GM12878 (cell line): Measurements from ENCODE around the gene PYGB. TPM values are rescaled to one million over a fixed set of nuclear protein-coding genes. Genes with fewer than 3 reads are reported as not detected.

ENCODE experiments used
- ATAC-seq: fragments of 200-7000 bp; cut with Tn5 transposase; 3 replicates; pipeline ENCODE4 v1.9.1; 2020; ENCODE audit warnings: mild to moderate bottlenecking, moderate library complexity
- BruUV-seq: library from RNA; stranded (reverse); fragments of 400-500 nt; replicated peaks from 2 replicates; lab custom pipeline; 2021; lab: Mats Ljungman, UMichigan
- CTCF ChIA-PET: fragments of 300-600 bp; sonication (Branson Sonifier 250); formaldehyde crosslinking; extraction: SDS; loops from one replicate; lab custom pipeline; 2021; ENCODE audit warnings: inconsistent platforms; lab: Yijun Ruan, JAX
- POLR2A ChIA-PET: fragments of 350-600 bp; formaldehyde crosslinking; extraction: SDS; loops from one replicate; lab custom pipeline; 2021; ENCODE audit warnings: inconsistent platforms; lab: Charles Lee
- RAD21 ChIA-PET: fragments of 300-600 bp; sonication (Branson Sonifier 250); formaldehyde crosslinking; loops from one replicate; lab custom pipeline; 2023; ENCODE audit warnings: antibody characterized with exemption; ENCODE audit not compliant: unreplicated experiment; lab: Charles Lee
- SMC1A ChIA-PET: fragments of 300-600 bp; sonication (Branson Sonifier 250); formaldehyde crosslinking; loops from one replicate; lab custom pipeline; 2023; ENCODE audit not compliant: unreplicated experiment, uncharacterized antibody; lab: Charles Lee
- DNase-seq: peaks from one replicate; pipeline ENCODE4 v3.0.0-alpha.2; 2011; ENCODE audit warnings: low read depth, low spot score
- FAIRE-seq: peaks from 3 replicates; lab custom pipeline; 2011; peaks lifted over from hg19 to GRCh38; lab: Jason Lieb, UNC
- H2AFZ ChIP-seq: 2 replicates; pipeline ENCODE4 v1.6.0; 2011; ENCODE audit warnings: low read depth, low read length, control low read depth; ENCODE audit not compliant: control insufficient read depth
- H3K27ac ChIP-seq: 2 replicates; pipeline ENCODE4 v1.5.1; 2011; ENCODE audit warnings: control low read depth; ENCODE audit not compliant: control insufficient read depth, insufficient read depth
- H3K27me3 ChIP-seq, 2 experiments: replicated peaks in 1 of 2; 2 replicates each; pipeline versions ENCODE4 v1.6.0 to v1.6.1; 2011; ENCODE audit warnings: low read length in 1 of 2; ENCODE audit not compliant: control insufficient read depth in 2 of 2, insufficient read depth in 2 of 2
- H3K36me3 ChIP-seq, 2 experiments: 2 replicates each; pipeline ENCODE4 v1.5.1; 2011; ENCODE audit warnings: low read length in 1 of 2; ENCODE audit not compliant: control insufficient read depth in 2 of 2, insufficient read depth in 2 of 2
- H3K4me1 ChIP-seq: 2 replicates; pipeline ENCODE4 v1.6.1; 2011; ENCODE audit warnings: mild to moderate bottlenecking, low read length, moderate library complexity, mixed read lengths; ENCODE audit not compliant: control insufficient read depth, insufficient read depth
- H3K4me2 ChIP-seq: 2 replicates; pipeline ENCODE4 v1.6.0; 2011; ENCODE audit warnings: control low read depth; ENCODE audit not compliant: control insufficient read depth, insufficient read depth
- H3K4me3 ChIP-seq: fragments of 200-600 bp; sonication (generic); 2 replicates; pipeline ENCODE4 v1.5.1; 2016
- H3K79me2 ChIP-seq: 2 replicates; pipeline ENCODE4 v1.6.0; 2011; ENCODE audit warnings: low read length; ENCODE audit not compliant: control insufficient read depth, insufficient read depth
- H3K9ac ChIP-seq: 2 replicates; pipeline ENCODE4 v1.8.0; 2011; ENCODE audit warnings: low read length, control low read depth, mixed read lengths; ENCODE audit not compliant: control insufficient read depth, insufficient read depth
- H3K9me3 ChIP-seq: replicated peaks from 3 replicates; pipeline ENCODE4 v1.5.1; 2011; ENCODE audit warnings: mild to moderate bottlenecking, low read length; ENCODE audit not compliant: control insufficient read depth, insufficient read depth
- H4K20me1 ChIP-seq: 2 replicates; pipeline ENCODE4 v1.6.0; 2011; ENCODE audit not compliant: control insufficient read depth, insufficient read depth
- ATF7 ChIP-seq: fragments of 450-650 bp; IDR thresholded peaks from 2 replicates; pipeline ENCODE4 v1.6.1; 2016; ENCODE audit warnings: low read depth, mild to moderate bottlenecking
- CBX5 ChIP-seq: sonication (generic); IDR thresholded peaks from 2 replicates; pipeline ENCODE4 v1.6.1; 2016; ENCODE audit warnings: low read depth, moderate library complexity, mild to moderate bottlenecking, inconsistent platforms
- CHD2 ChIP-seq: IDR thresholded peaks from 2 replicates; pipeline ENCODE4 v1.6.1; 2011; ENCODE audit warnings: low read depth, low read length, improper control_type of control experiment, borderline replicate concordance
- E4F1 ChIP-seq: fragments of 450-650 bp; IDR thresholded peaks from 2 replicates; pipeline ENCODE4 v1.6.1; 2018; ENCODE audit warnings: borderline replicate concordance, mild to moderate bottlenecking; ENCODE audit not compliant: partially characterized antibody
- EGR1 ChIP-seq, 2 experiments: IDR thresholded peaks; 1 replicate in 1 of 2; 2 replicates in 1 of 2; pipeline ENCODE4 v1.6.1; 2011 to 2012; ENCODE audit warnings: low read depth in 2 of 2, low read length in 2 of 2, borderline replicate concordance in 1 of 2, mild to moderate bottlenecking in 1 of 2, moderate library complexity in 1 of 2
- EZH2 ChIP-seq: IDR thresholded peaks from 2 replicates; pipeline ENCODE4 v1.6.1; 2012; ENCODE audit warnings: low read depth, mild to moderate bottlenecking, control low read depth, inconsistent platforms, low read length, borderline replicate concordance; ENCODE audit not compliant: control insufficient read depth
- MEF2B ChIP-seq: fragments of 450-650 bp; IDR thresholded peaks from 2 replicates; pipeline ENCODE4 v1.6.1; 2018; ENCODE audit warnings: mild to moderate bottlenecking, moderate library complexity; ENCODE audit not compliant: partially characterized antibody, poor library complexity, severe bottlenecking
- NFIC ChIP-seq: IDR thresholded peaks from 2 replicates; pipeline ENCODE4 v1.6.1; 2012; ENCODE audit warnings: low read depth, mild to moderate bottlenecking, inconsistent platforms, low read length, moderate library complexity
- PAX5 ChIP-seq: IDR thresholded peaks from 2 replicates; pipeline ENCODE4 v1.6.1; 2011; ENCODE audit warnings: low read depth, low read length, borderline replicate concordance
- PBX3 ChIP-seq: IDR thresholded peaks from 2 replicates; pipeline ENCODE4 v1.6.1; 2011; ENCODE audit warnings: mild to moderate bottlenecking, low read depth, low read length, moderate library complexity; ENCODE audit not compliant: insufficient replicate concordance
- POLR2AphosphoS5 ChIP-seq: IDR thresholded peaks from 2 replicates; pipeline ENCODE4 v1.6.1; 2011; ENCODE audit warnings: mild to moderate bottlenecking, low read length, inconsistent platforms
- RAD51 ChIP-seq: fragments of 450-650 bp; IDR thresholded peaks from 2 replicates; pipeline ENCODE4 v1.6.1; 2016; ENCODE audit warnings: moderate library complexity, mild to moderate bottlenecking, inconsistent platforms
- RB1 ChIP-seq: fragments of 450-650 bp; formaldehyde crosslinking; IDR thresholded peaks from 2 replicates; pipeline ENCODE4 v1.6.1; 2017; ENCODE audit warnings: mild to moderate bottlenecking, borderline replicate concordance
- REST ChIP-seq: IDR thresholded peaks from 2 replicates; pipeline ENCODE4 v1.6.1; 2012; ENCODE audit warnings: mild to moderate bottlenecking, low read depth, low read length
- SMAD5 ChIP-seq: IDR thresholded peaks from 2 replicates; pipeline ENCODE4 v1.6.1; 2016; ENCODE audit warnings: antibody characterized with exemption, low read depth
- SMARCA5 ChIP-seq: fragments of 450-650 bp; IDR thresholded peaks from 2 replicates; pipeline ENCODE4 v1.6.1; 2017; ENCODE audit warnings: mild to moderate bottlenecking
- YY1 ChIP-seq: IDR thresholded peaks from 2 replicates; pipeline ENCODE4 v1.6.1; 2011; ENCODE audit warnings: low read depth, mild to moderate bottlenecking, low read length
- WGBS: methylation state at CpG from one replicate; pipeline ENCODE4 v1.1.6; 2016; ENCODE audit warnings: low lambda C conversion rate; ENCODE audit not compliant: insufficient replicate concordance, insufficient coverage; ENCODE audit errors: missing lambda C conversion rate; 5-methylcytosine and 5-hydroxymethylcytosine counted together
- in situ Hi-C: fragments of 300-500 bp; cut with MboI; formaldehyde crosslinking; loops from 9 replicates; pipeline ENCODE4 v1.14.3; 2018; ENCODE audit warnings: mixed read lengths
- intact Hi-C: fragments of 100-400 bp; cut with micrococcal nuclease; formaldehyde crosslinking; loops from one replicate; pipeline ENCODE4 v1.14.2; 2022; ENCODE audit not compliant: unreplicated experiment
- polyA plus RNA-seq, 11 experiments: library from polyadenylated mRNA; depleted of rRNA in 4 of 11; unstranded in 6 of 11; stranded (reverse) in 5 of 11; fragments of >200 nt; fragmentation: Nextera tagmentation in 4 of 11; fragmentation: Illumina TruSeq in 1 of 11; extraction: Ambion mirVana in 4 of 11; extraction: Trizol in 1 of 11; gene quantifications; 1 replicate in 1 of 11; 2 replicates in 10 of 11; pipeline versions ENCODE4 v1.2.1 to v1.2.3, GENCODE V29; 2011 to 2016; ENCODE audit warnings: inconsistent platforms in 2 of 11, missing spikeins in 2 of 11, low read depth in 1 of 11
- total RNA-seq, 4 experiments: library from RNA; depleted of rRNA in 3 of 4; stranded (reverse); fragments of >200 nt in 3 of 4; fragmentation: Illumina TruSeq in 1 of 4; extraction: Trizol in 1 of 4; gene quantifications; 2 replicates each; pipeline versions ENCODE4 v1.2.1 to v1.2.3, GENCODE V29; 2013 to 2021

The PYGB gene
- total and polyA plus RNA-seq, 10 of the 15 experiments (the other 5 are each of a cell fraction or from before 2014, with no cell fraction given), result 0.34 to 33.5 (median 21.8) TPM

GRCh38 chr20:25340380-25340779 is 92.5 kb downstream of the PYGB start:
- H4K20me1 ChIP-seq, result peaks cover 2% of the 10 kb centered on the region; the same call in 1 of the 2 replicates
- TF ChIP-seq RAD51 (no peak), CHD2 (no peak), SMAD5 (no peak), POLR2AphosphoS5 (no peak), CBX5 (no peak), SMARCA5 (no peak), YY1 (no peak), PBX3 (no peak), REST (no peak), NFIC (no peak), RB1 (no peak), ATF7 (no peak), MEF2B (no peak), PAX5 (no peak), EZH2 (no peak), EGR1 (IDR thresholded peaks at IDR 0.05; ENCODE audit: borderline replicate concordance in 1 of 2, low read depth in 2 of 2, low read length in 2 of 2) (no peak), E4F1 (no peak)
- TF ChIP-seq, all 136 proteins: peak for 0
- WGBS, result 94% methylated on average over 1 of the region's 1 CpG
- Histone ChIP-seq H3K4me3 (no peak overlapping the region), H3K27me3 (no peaks in the 10 kb centered on the region), H3K9me3 (no peaks in the 10 kb centered on the region; the same call in 2 of the 3 replicates), H2AFZ (no peak overlapping the region), H3K27ac (no peak overlapping the region), H3K9ac (no peak overlapping the region), H3K79me2 (peaks cover 21% of the 10 kb centered on the region), H3K36me3 (peaks cover 6 to 7% of the 10 kb centered on the region in 2 experiments; a peak in 3 of 4 replicates), H3K4me1 (no peaks in the 10 kb centered on the region), H3K4me2 (no peak overlapping the region)
- intact Hi-C loops (no loop called here), in situ Hi-C loops (no loop called here)
- FAIRE-seq (no peak), ATAC-seq (no peak), DNase-seq (no peak)
- RAD21 ChIA-PET, result no interaction called here
- SMC1A ChIA-PET, result interaction anchor here (1.1 kb wide), 1 partner anchor 58 kb away, joined by 3 read pairs; no protein-coding TSS in a partner anchor
- BruUV-seq, result no TSS peak
- CTCF ChIA-PET, result interaction anchor here (0.6 to 1.0 kb wide), 2 partner anchors 49 to 355 kb away, joined by 3 to 5 read pairs; no protein-coding TSS in a partner anchor
- POLR2A ChIA-PET, result no interaction called here
